ENCODE results near the gene AFG1L.
"Not testable (repeated sequence)": the region's sequence is repeated elsewhere in the genome, so short reads cannot be mapped to it uniquely, and the experiment has no call there.

GRCh38 chr6:108330221-108330785 is 35.4 kb downstream of the AFG1L start:
- not testable (repeated sequence) for TF ChIP-seq CTCF, POLR2AphosphoS5, POLR2A, EP300 (IDR thresholded peaks at IDR 0.05)

All from stomach (tissue), 4 donors.